22Rv1 (cell line): ENCODE data around the gene SLC25A25.
A peak's percentile ranks its signal among the peaks of the same experiment; 100 is the strongest.

Experiments
- H3K27ac ChIP-seq: fragments of 450-650 bp; 2 replicates; pipeline ENCODE4 v1.5.1; 2017
- ZFX ChIP-seq: fragments of 450-650 bp; IDR thresholded peaks from 2 replicates; pipeline ENCODE4 v1.6.1; 2017; ENCODE audit warnings: antibody characterized with exemption, borderline replicate concordance
- TF ChIP-seq, protein P1 (sequence below): fragments of 450-650 bp; IDR thresholded peaks from 2 replicates; pipeline ENCODE4 v1.5.1; 2017; ENCODE audit warnings: mild to moderate bottlenecking

The SLC25A25 gene

DNA sequence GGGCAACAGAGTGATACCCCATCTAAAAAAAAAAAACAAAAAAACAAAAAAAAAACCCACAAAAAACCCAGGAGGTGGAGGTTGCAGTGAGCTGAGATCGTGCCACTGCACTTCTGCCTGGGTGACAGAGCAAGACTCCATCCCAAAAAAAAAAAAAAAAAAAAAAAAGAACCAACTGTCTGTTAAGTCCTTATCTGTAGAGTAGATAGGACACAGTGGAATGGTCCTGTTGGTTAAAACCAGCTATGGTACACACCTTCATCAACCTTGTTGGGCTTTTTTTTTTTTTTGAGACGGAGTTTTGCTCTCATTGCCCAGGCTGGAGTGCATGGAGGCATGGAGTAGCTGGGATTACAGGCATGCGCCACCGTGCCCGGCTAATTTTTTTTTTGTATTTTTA lies 12.2 kb downstream of the SLC25A25 start:
- H3K27ac ChIP-seq: no peak overlapping the region; the same call in 1 of the 2 replicates
- no peak for TF ChIP-seq ZFX

DNA sequence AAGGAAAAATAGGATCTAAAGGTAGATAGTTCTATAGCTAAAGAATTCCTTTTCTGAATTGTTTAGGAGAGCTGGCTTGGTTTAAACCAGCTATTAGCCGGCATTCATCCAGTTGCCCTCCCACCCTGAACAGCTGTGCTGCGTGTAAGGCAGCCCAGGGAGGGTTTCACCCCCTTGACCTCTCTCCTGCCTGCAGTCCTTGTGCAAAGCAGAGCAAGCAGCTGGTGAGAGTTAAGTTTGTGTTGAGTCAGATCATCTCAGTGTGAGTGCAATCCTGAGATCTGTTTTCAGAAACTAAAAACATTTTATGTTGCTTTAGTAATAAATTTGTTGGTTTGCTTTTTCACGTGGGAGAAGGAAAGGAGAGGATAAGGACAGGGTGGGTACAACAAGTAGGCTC lies 13.0 kb downstream of the SLC25A25 start:
- peak overlapping the region; percentile 64 for H3K27ac ChIP-seq
- TF ChIP-seq ZFX: no peak
- TF ChIP-seq, protein P1, sequence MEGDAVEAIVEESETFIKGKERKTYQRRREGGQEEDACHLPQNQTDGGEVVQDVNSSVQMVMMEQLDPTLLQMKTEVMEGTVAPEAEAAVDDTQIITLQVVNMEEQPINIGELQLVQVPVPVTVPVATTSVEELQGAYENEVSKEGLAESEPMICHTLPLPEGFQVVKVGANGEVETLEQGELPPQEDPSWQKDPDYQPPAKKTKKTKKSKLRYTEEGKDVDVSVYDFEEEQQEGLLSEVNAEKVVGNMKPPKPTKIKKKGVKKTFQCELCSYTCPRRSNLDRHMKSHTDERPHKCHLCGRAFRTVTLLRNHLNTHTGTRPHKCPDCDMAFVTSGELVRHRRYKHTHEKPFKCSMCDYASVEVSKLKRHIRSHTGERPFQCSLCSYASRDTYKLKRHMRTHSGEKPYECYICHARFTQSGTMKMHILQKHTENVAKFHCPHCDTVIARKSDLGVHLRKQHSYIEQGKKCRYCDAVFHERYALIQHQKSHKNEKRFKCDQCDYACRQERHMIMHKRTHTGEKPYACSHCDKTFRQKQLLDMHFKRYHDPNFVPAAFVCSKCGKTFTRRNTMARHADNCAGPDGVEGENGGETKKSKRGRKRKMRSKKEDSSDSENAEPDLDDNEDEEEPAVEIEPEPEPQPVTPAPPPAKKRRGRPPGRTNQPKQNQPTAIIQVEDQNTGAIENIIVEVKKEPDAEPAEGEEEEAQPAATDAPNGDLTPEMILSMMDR: no peak

DNA sequence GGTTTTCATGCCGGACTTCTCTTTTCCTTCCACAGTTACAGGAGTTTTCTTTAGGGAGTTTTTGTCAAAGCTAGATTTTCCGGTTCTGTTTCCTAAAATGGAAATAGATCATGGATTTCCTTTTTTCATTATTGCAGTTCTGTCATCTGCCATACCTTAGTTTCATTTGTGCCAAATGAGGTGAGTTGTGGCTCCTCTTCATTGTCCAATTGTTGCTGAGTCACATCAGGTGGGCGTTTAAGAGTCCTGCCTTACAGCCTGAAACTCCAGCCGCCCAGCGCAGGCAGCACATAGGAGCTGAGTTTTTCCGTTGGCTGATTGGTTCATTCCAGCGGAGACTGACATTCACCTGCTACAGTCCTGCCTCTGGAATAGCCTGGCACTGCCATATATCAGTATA lies 14.1 kb downstream of the SLC25A25 start:
- H3K27ac ChIP-seq: peak overlapping the region; percentile 64
- TF ChIP-seq ZFX: no peak
- TF ChIP-seq, protein P1: no peak

DNA sequence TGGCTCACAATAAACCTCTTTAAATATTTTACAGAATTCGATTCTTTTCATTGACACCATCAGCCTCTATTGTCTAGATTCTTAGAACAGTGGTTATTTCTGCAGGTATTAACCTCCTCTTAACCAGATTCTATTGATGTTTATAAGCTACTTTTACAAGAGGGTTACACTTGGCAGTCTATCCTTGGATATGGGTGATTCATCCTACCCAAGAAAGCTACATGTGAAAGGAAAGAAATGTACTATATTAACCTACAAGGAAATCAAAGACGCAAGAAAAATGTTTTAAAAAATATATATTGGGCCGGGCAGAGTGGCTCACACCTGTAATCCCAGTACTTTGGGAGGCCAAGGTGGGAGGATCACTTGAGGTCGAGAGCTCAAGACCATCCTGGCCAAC lies 16.7 kb downstream of the SLC25A25 start:
- TF ChIP-seq, protein P1: no peak
- TF ChIP-seq ZFX: no peak
- H3K27ac ChIP-seq: no peak overlapping the region

DNA sequence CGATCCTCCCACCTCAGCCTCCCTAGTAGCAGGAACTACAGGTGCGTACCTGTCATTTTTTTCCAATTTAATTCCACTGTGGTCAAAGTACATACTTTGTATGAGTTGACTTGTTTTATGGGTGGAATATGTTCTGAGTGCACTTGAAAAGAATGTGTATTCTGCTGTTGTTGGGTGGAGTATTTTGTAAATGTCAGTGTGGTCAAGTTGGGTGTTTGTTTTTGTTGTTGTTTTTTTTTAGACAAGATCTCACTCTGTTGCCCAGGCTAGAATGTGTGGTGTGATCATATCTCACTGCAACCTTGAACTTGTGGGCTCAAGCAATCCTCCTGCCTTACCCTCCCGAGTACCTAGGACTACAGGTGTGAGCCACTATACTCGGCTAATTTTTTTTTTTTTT lies 17.9 kb downstream of the SLC25A25 start:
- no peak overlapping the region for H3K27ac ChIP-seq
- TF ChIP-seq, protein P1: no peak
- TF ChIP-seq ZFX: no peak

DNA sequence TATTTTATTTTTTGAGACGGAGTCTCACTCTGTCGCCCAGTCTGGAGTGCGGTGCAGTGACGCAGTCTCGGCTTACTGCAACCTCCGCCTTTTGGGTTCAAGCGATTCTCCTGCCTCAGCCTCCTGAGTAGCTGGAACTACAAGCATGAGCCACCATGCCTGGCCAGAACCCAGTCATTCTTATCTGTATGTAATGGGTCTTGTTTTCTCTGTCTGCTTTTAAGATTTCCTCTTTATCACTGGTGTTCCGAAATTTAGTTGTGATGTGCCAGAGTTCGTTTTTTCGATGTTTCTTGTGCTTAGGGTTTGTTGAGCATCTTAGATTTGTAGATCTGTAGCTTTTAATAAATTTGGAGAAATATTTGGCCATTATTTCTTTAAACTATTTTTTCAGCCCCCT lies 19.2 kb downstream of the SLC25A25 start:
- H3K27ac ChIP-seq: no peak overlapping the region
- TF ChIP-seq ZFX: no peak
- TF ChIP-seq, protein P1: no peak

DNA sequence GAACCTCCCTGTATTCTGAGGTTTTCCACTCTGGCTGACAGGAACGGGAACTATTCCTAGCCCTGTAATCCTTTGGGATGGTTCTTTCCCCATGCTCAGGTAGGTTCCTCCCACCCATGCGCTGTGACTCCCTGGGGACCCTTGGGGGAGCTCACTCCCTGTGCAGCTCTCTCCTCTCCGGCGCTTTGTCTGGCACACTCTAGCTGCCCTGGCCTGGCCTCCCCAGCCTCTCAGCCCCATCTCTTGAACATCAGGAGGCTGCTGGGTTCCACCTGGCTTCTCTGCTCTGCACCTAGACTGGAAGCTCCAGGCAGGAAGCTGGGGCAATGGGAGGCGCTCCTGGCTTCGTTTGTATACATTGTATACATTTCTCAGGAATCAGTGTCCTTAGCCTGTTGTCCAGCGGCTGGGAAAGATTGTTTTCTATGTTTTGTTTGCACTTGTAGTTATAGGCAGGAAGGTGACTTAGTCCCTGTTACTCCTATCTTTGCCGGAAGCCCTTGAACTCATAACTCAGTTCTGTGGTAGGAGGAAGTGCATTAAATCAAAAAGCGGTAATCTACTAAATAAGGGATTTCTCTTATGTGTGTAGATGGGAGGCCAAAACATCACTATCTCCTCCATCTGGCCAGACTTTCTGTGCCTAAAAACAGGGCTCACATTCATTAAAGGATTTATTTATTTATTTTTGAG lies 20.4 kb downstream of the SLC25A25 start:
- TF ChIP-seq ZFX: no peak
- TF ChIP-seq, protein P1: no peak
- no peak overlapping the region for H3K27ac ChIP-seq

DNA sequence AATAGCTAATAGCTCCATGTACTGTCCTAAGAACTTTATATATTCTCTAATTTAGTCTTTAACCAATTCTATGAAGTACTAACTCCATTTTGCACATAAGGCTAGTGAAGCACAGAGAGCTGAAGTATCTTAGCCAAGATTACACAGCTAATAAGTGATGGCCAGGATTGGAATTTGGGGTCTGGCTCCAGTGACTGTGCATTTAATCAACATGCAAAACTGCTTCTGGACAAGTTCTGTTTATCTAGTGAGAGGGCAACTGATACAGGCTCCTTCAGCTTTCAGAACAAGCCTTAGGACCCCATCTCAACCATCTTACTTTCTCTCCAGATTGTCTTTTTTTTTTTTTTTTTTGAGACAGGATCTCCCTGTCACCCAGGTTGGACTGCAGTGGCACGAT lies 21.3 kb downstream of the SLC25A25 start:
- TF ChIP-seq, protein P1: no peak
- TF ChIP-seq ZFX: no peak
- no peak overlapping the region for H3K27ac ChIP-seq
